Mononuclear cell (primary cell): ENCODE data around the gene FARSB. TPM values are rescaled to one million over a fixed set of nuclear protein-coding genes. Genes with fewer than 3 reads are reported as not detected.
"Not testable (repeated sequence)": the region's sequence is repeated elsewhere in the genome, so short reads cannot be mapped to it uniquely, and the experiment has no call there.

Source experiments
- H3K27me3 ChIP-seq: 2 replicates; pipeline ENCODE4 v1.6.0; 2011; ENCODE audit warnings: low read length, control low read depth; ENCODE audit not compliant: insufficient read depth
- H3K4me1 ChIP-seq: 2 replicates; pipeline ENCODE4 v1.5.1; 2011; ENCODE audit warnings: mild to moderate bottlenecking, low read length, control low read depth; ENCODE audit not compliant: insufficient read depth
- H3K4me3 ChIP-seq: 2 replicates; pipeline ENCODE4 v1.5.1; 2011; ENCODE audit warnings: mild to moderate bottlenecking, low read length, moderate library complexity
- H3K9me3 ChIP-seq: 2 replicates; pipeline ENCODE4 v1.5.1; 2011; ENCODE audit warnings: low read depth, mild to moderate bottlenecking, control low read depth, low read length
- total RNA-seq: library from RNA; depleted of rRNA; stranded (reverse); fragments of >200 nt; gene quantifications from one replicate; pipeline ENCODE4 v1.2.3, GENCODE V29; 2012

The FARSB gene
- 9.3 TPM for total RNA-seq

DNA sequence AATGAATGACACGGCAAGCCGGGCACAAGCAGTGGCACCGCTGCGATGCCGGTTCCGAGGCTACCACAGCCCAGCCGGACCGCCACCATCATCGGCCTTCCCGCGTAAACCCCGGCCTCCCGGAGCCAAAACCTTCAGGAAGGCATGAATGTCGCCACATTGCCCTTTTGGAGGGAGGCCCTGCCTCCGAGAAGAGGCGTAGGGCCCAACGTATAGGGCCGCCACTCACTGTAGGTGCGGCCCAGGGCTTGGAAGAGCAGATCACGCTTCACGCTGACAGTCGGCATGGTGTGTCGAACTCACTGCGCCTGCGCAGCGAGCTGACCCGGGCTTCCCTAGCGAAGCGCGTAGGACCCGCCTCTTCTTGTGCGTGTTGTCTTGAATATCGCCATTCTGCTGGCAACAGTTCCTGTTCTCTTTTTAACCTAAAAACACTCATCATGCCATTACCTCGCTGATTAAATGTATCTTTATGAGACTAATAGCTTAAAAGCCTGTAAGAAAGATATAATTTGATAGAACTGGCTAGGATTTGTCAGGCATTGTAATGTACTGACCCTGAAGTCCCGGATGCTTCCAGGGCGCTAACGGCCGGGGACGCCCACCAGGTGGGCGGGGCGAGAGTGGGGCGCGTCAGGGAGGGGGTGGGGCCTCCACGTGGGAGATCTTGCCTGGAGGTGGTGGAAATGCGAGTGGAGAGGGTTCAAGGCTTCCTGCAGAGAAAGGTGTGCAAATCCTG is at the start of gene FARSB:
Gene FARSB, minus strand, starts transcription at position 306 of the 739 bp plus-strand sequence. Its CDS starts 19 bp downstream, at position 287.
- peak within 1 kb of the TSS; percentile 59 for H3K4me3 ChIP-seq
- no peaks in the 10 kb centered on the region for H3K27me3 ChIP-seq
- peaks cover 37% of the 10 kb centered on the region for H3K4me1 ChIP-seq
- H3K9me3 ChIP-seq = no peaks in the 10 kb centered on the region

DNA sequence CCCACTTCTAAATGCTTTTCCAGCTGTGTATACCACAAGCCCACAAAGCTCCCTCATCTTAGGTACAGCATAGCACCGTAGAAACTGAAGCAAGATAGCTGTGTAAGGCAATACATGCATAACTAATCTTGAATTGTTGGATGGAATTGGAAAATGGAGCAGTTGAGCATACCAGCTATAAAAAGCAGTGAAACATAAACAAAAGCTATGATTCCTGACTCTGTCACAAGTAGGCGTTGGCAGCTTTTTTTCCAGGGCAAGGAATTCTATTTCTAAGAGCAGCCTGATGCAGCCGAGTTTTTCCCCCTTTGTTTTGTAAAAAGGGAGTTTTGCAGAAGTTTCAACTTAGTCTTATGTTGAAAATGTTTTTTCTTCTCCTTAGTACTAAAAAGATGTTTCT is 48.0 kb upstream of the FARSB start:
- peaks cover 4% of the 10 kb centered on the region for H3K27me3 ChIP-seq
- H3K4me1 ChIP-seq = peaks cover 8% of the 10 kb centered on the region
- no peak overlapping the region for H3K4me3 ChIP-seq
- no peaks in the 10 kb centered on the region for H3K9me3 ChIP-seq

DNA sequence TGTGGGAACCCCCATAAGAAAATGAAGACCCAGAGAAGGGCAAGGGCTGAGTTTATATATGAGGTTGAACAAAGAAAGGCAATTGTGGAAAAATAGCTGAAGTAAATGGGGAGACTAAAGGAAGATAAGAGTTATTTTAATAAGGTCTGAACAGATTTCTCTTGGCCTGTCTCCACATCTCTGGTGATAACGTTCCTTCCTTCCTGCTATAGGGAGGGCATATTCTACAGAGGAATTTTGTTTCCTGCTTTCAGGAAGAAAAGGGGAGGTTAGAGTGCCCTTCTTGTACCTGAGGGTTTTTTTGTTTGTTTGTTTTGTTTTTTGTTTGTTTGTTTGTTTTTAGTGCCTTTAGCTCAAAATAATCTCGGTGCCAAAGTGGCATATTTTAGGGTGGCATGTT is 47.2 kb upstream of the FARSB start:
- peaks cover 6% of the 10 kb centered on the region for H3K4me1 ChIP-seq
- no peak overlapping the region for H3K4me3 ChIP-seq
- H3K27me3 ChIP-seq = peaks cover 4% of the 10 kb centered on the region
- H3K9me3 ChIP-seq = no peaks in the 10 kb centered on the region

DNA sequence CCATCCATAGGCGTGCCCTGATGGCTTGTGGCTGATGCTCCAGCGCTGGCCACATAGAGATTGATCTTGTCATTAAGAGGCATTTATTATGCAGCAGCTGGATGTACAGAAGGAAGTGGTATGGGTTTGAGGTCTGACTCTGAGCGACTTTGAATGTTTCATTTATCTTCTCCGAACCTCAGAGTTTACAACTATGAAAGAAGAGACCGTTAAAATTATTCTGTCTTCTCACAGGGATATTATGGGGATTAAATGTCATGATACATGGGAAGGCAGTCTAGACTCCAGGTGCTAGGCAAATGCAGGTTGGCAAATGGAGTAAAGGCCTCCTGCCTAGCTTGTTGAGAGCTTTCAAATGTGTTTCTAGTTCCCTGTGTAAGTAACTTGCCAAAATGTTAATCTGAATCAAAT is 45.8 kb upstream of the FARSB start:
- Histone ChIP-seq H3K4me3 (no peak overlapping the region), H3K27me3 (peaks cover 4% of the 10 kb centered on the region), H3K4me1 (no peaks in the 10 kb centered on the region), H3K9me3 (no peaks in the 10 kb centered on the region)

DNA sequence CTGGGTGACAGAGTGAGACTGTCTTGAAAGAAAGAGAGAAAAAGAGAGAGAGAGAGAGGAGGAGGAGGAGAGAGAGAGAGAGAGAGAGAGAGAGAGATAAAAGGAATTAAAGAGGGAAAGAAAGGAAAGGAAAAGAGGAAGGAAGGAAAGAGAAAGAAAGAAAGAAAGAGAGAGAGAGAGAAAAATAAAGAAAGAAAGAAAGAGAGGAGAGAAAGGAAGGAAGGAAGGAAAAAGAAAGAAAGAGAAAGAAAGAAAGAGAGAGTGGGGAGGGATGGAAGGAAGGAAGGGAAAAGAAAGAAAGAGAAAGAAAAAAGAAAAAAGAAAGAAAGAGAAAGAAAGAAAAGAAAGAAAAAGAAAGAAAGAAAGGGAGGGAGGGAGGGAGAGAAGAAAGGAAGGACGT is 45.3 kb upstream of the FARSB start:
- Histone ChIP-seq H3K4me3 (no peak overlapping the region), H3K27me3 (peaks cover 4% of the 10 kb centered on the region), H3K9me3 (no peaks in the 10 kb centered on the region), H3K4me1 (no peaks in the 10 kb centered on the region)

DNA sequence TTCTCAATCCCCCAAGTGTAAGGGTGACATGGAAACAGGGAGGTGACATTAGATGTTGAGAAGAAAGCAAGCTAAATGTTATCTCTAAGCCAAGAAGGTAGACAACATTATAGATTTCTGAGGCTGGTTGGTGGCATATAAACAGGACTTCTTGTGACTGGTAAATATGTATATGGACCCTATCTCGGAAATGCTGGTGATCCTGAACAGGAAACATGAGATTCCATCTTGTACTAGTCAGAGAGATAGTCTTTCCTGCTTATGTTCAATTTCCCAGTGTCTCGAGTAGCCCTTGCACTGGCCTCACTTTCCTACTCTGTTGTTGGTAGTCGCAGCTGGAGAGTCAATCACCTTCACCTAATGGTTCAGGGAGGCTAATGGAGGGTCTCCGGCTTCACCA is 42.4 kb upstream of the FARSB start:
- Histone ChIP-seq H3K4me1 (no peaks in the 10 kb centered on the region), H3K4me3 (no peak overlapping the region), H3K27me3 (peaks cover 4% of the 10 kb centered on the region), H3K9me3 (no peaks in the 10 kb centered on the region)

DNA sequence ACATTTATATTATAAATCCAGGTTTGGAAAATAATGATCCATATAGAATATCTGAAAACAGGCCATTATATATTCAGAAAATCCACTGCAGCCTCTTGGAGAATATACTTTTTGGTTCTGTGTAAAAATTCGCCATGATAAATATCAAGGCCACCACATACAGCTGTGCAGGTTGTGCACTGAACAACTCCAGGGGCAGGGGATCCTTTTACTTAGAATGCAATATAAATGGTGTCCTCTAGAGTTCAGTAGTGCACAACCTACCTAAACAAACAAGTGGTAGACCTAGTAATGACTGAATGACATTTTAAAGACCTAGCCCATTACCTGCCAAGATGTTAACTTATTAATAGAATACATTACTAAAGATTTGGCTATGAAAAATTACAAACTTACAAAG is 37.9 kb upstream of the FARSB start:
- no peaks in the 10 kb centered on the region for H3K27me3 ChIP-seq
- no peaks in the 10 kb centered on the region for H3K9me3 ChIP-seq
- no peaks in the 10 kb centered on the region for H3K4me1 ChIP-seq
- H3K4me3 ChIP-seq = no peak overlapping the region

DNA sequence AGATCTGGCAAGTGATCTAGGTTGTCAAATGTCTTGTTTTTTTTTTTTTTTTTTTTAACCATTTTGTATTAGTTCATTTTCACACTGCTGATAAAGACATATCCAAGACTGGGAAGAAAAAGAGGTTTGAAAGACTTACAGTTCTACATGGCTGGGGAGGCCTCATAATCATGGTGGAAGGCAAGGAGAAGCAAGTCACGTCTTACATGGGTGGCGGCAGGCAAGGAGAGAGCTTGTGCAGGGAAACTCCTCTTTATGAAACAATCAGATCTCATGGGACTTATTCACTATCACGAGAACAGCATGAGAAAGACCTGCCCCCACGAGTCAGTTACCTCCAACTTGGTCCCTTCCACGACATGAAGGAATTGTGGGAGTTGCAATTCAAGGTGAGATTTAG is 37.5 kb upstream of the FARSB start:
- H3K9me3 ChIP-seq, H3K27me3 ChIP-seq, H3K4me3 ChIP-seq, H3K4me1 ChIP-seq: not testable (repeated sequence)

DNA sequence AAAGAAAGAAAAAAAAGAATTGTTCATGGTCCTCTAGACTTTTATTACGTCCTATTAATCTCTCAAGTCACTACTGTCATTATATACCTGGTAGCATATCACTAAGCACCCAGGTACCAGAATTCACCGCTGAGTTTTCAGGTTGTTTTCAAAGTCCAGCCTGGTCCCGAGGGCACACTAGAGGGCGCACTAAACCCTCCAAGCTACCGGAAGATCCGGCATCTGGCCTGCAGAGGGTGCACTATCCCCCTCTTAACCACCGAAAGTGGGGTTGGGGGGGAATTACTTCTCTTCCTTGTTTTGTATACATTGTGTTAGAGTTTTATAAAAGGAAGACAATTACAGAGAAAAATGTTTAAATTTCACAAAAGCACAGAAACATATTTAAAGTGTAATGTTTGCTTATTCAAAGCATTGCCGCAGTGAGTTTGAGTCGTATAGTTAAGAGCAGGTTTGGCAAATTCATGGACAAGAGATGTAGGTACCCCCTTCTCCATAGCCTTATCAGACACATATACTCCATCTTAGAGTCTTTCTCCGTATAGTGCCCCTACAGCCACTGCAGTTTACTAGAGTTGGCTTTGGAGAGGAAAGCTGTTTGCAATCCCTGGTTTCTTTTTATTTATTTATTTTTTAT is 34.8 kb upstream of the FARSB start:
- H3K4me1 ChIP-seq = no peaks in the 10 kb centered on the region
- H3K9me3 ChIP-seq = no peaks in the 10 kb centered on the region
- no peak overlapping the region for H3K4me3 ChIP-seq
- H3K27me3 ChIP-seq = no peaks in the 10 kb centered on the region

DNA sequence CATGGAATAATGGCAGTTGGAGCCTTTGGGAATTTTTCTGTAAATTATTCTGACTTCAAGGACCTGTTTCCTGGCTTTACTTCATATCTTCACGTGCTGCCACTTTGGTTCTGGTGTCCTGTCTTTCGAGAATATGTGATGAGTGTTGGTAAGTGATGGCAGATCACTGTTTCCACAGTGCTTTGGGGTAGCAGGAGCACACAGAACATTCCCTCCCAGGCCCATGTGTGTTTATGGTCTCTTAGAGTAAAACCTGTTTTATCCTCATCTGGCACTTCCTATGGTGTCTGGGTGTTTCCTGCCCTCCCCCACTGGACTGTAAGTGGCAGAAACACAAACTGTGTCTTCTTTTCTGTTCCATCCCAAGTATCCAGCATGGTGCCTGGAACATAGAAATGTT is 33.4 kb upstream of the FARSB start:
- Histone ChIP-seq H3K4me3 (no peak overlapping the region), H3K4me1 (no peaks in the 10 kb centered on the region), H3K27me3 (no peaks in the 10 kb centered on the region), H3K9me3 (no peaks in the 10 kb centered on the region)

DNA sequence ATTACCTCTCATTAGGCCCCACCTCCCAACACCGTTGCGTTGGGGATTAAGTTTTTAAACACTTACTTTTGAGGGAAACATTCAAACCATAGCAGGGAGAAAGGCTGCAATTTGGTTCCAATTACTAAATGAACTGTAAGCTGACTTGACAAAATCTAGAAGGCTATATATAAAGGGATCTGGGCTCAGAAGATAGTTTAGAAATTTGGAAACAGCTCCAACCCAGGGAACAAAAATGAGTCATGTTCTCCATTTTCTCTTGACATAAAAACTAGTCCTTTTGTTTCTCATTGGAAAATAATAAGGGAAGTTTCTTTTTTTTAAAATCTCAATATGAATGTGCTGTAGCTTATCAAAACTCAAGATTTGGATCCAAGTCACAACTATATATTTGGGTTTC is 33.0 kb upstream of the FARSB start:
- Histone ChIP-seq H3K9me3 (no peaks in the 10 kb centered on the region), H3K4me3 (no peak overlapping the region), H3K4me1 (no peaks in the 10 kb centered on the region), H3K27me3 (no peaks in the 10 kb centered on the region)

DNA sequence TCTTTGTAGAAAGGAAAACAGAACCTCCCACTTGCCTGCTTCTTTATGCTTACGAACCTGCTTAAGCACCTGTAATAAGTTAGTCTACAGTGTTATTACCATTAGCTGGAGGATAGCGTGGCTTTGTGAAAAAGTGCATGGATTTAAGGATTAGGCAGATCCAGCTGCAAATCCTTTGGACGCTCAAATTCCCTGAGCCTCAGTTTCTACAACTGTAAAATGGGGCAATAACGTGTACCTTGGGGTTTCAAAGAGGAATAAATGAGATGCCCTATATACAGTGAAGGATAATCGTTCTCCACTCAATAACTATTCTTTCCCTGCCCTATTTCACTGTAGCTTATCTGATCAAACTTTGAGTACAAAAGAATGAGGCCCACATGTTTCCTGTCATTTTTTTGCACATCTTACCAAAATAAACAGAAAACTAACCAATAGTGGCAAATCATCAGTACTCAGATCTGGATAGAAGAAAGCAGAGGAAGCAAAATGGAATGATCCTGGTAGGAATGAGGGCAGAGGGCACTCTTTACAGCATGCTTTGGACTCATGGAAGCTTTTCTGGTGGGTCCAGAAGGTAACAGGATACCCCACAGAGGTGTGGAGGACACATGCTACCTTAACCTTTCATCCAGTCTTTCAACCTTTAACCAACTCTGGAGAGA is 30.3 kb upstream of the FARSB start:
- Histone ChIP-seq H3K27me3 (peaks cover 8% of the 10 kb centered on the region), H3K9me3 (no peaks in the 10 kb centered on the region), H3K4me1 (no peaks in the 10 kb centered on the region), H3K4me3 (no peak overlapping the region)

DNA sequence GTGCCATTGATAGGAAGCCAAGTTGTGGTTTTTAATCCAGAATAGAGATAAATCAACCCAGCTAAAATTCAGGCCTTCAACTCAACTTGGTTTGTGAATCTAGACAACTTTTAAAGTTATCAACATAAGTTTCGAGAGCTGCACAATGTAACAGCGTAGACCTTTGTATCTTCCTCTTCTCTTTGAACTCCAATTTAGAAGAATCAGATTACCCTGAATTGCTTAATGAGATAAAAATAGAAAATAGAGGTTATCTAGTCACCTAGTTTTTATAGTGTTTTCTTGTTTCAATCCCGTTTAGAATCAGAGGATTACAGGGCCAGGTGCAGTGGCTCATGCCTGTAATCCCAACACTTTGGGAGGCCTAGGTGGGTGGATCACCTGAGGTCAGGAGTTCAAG is 27.9 kb upstream of the FARSB start:
- no peak overlapping the region for H3K4me3 ChIP-seq
- H3K27me3 ChIP-seq = peaks cover 25% of the 10 kb centered on the region
- H3K9me3 ChIP-seq = no peaks in the 10 kb centered on the region
- no peaks in the 10 kb centered on the region for H3K4me1 ChIP-seq

DNA sequence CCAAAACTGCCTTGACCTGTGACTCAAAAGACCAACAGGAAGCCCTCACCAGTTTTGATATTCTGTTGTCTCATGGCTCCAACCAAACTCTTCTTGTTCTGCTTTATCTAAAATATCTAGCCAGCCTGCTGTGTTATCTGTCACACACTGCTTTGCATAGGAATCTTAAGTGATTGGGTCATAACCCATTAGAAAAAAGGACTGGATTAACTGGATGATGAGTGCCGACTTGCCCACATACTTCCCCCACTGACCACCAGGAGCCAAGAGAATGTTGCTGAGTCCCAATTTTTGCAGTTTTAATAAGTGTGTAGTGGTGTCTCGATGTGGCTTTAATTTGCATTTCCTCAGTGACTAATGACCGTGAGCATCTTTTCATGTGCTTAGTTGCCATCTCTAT is 22.1 kb upstream of the FARSB start:
- H3K27me3 ChIP-seq = peaks cover 52% of the 10 kb centered on the region
- H3K4me3 ChIP-seq = no peak overlapping the region
- H3K4me1 ChIP-seq = no peaks in the 10 kb centered on the region

DNA sequence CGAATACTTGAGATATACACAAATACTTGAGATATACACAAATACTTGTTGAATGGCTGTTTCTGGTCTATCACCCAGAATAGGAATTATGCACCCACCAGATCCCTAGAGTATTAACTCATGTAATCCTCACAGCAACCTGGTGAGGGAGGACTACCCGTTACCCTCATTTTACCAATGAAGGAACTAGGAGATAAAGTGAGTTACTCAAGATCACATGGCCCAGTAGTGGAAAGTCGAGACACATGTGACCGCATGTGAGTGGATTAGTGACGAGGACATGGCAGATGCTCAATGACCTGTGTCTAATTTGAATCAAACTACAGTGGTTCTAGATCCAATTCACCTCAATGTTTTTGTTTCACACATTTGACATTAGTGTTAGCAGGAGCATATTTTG is 18.0 kb upstream of the FARSB start:
- peaks cover 33% of the 10 kb centered on the region for H3K4me1 ChIP-seq
- peaks cover 50% of the 10 kb centered on the region for H3K27me3 ChIP-seq
- no peak overlapping the region for H3K4me3 ChIP-seq
- H3K9me3 ChIP-seq = no peaks in the 10 kb centered on the region

More for the DNA sequence above, 22.1 kb upstream of the FARSB start:
- no peaks in the 10 kb centered on the region for H3K9me3 ChIP-seq
